GM19438 (cell line): Measurements from ENCODE around the gene NAT16.
A peak's percentile ranks its signal among the peaks of the same experiment; 100 is the strongest.

Experiments
- ATAC-seq: cut with Tn5 transposase; IDR thresholded peaks from one replicate; pipeline ENCODE4 v1.9.1; 2021; ENCODE audit warnings: low read depth; ENCODE audit not compliant: unreplicated experiment

The NAT16 gene

DNA sequence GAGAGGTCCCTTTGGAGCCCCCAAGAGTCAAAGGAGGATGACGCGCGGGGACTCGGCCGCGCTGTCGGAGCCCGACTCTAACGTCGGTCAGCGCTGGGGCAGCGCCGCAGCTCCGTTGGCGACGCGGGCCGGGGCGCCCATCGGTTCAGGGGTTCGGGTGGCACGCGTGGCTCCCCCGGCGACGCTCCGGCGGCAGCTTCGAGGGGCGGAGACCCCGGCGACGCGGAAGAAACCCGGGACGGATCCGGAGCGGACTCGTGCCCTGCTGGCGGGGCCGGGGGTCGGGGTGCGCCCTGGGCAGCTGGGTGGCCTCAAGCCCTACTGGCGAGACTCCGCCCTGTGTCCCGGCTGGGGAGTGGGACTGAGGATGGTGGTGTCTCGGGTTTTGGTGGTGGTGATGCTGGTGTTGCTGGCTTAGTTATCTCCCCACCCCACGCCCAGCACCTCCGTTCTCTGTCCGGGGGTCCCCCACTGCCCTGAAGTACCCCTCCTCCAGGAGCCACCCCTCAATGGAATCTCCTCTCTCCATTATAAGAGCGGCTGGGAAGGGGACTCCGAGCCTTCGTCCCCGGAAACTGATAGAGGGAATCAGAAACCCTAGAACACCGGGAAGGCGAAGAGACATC is at the start of gene NAT16:
NAT16 (minus strand) TSS at position 164 of the 626 bp plus-strand sequence. CDS start 5,486 bp downstream, outside the sequence.
- ATAC-seq, result no peak

DNA sequence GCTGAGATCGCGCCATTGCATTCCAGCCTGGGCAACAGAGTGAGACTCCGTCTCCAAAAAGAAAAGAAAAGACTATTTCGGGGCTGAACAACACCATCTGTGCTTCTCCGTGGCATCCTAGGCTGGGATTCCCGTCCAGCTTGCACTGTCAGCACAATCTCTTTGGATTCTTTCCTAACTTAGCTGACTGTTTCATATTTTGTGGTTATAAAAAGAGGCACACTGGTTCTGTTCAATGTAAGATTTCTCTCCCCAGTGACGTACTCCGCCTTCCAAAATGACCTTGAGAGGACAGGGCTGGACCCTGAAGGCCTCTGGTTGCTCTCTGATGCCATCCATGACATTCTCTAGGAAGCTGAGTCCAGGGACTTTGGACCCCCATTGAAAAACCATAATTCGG is 46.6 kb upstream of the NAT16 start:
- ATAC-seq, result no peak

DNA sequence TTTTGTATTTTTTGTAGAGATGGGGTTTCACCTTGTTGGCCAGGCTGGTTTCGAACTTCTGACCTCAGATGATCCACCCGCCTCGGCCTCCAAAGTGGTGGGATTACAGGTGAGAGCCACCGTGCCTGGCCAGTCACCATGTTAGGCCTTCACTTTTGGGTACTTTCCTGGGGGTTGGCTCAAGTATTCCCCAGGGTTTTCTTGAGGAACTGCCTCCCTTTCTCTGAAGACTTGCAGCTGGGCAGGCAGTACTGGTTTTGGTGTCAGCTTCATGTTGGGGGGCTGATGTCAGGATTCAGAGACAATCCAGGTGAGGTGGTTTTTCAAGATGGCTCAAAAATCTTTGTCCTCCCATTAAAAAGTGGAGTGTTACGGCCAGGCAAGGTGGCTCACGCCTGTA is 45.6 kb upstream of the NAT16 start:
- ATAC-seq, result no peak

DNA sequence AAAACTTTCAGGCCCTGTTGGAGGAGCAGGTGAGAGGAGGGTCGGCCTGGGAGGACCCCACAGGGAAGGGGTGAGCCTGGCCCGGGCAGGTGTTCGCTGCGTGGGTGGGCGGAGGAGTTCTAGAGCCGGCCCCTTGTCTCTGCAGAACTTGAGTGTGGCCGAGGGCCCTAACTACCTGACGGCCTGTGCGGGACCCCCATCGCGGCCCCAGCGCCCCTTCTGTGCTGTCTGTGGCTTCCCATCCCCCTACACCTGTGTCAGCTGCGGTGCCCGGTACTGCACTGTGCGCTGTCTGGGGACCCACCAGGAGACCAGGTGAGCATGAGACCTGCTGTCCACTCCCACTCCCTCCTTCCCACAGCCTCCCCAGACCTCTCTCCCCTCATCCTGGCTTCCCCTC is 43.4 kb upstream of the NAT16 start:
- ATAC-seq, result no peak

DNA sequence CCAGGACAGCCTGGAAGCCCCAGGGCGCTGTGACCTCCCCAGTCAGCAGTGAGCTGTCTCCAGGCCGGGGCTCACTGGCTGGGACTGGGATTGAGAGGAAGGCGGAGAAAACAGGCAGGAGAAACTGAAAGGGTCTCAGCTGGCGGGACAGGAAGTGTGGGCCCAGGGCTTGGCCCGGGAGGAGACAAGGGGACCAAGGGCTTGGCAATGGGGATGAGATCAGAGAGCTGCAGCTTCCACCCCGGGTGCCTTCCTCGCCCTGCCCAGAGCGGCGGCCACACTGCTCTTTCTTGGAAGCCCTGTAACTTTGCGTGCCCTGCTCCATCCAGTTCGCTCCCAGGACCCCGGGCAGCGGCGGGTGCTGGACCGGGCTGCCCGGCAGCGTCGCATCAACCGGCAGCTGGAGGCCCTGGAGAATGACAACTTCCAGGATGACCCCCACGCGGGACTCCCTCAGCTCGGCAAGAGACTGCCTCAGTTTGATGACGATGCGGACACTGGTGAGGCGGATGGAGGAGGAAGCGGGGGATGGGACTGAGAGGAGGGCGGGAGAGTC is 42.3 kb upstream of the NAT16 start:
- ATAC-seq, result no peak

DNA sequence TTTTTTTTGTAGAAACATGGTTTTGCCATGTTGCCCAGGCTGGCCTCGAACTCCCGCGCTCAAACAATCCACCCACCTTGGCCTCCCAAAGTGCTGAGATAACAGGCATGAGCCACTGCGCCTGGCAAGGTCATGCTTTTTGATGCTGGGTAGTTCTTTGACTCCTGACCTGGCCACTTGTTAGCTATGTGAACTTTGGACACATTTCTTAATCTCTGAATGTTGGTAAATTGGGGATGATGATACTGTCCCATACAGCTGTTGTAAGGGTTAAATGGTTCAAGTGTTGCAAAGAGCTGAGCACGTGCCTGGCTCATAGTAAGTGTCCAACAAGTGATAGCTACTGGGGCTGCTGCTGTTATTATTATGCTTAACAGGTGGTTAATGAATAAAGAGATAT is 40.2 kb upstream of the NAT16 start:
- no peak for ATAC-seq

DNA sequence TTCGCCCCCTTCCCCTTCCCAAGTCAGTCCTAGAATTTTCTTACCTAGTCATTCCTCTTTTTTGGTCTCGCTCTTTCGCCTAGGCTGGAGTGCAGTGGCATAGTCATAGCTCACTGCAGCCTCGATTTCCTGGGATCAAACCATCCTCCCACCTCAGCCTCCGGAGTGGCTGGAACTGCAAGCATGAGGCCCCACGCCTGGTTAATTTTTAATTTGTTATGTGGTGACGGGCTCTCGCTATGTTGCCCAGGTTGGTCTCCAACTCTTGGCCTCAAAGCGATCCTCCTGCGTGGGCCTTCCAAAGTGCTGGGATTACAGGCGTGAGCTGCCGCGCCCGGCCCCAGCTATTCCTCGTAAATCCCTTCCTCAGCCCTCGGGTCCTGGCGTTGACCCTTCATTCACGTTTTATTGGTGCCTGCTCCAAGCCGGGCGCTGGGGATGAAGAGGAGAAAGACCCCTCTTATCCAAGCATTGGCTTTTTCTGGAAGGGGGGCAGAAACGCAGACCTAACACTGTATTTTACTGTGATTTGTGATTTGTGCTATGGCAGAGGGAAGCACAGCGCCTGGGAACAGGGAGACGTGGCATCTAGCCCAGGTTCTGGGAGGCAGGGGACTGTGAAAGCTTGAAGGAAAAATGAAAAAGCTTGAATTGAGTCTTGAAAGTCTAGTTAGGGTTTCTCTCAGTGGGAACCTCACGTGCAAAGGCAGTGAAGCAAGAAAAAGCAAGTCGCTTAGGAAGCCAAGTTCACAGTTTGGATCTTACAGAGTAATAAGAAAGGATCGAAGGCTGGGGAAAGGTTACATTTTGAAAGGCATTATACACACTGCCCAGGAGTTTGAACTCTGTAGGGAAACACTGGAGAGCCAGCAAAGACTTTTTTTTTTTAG is 38.4 kb upstream of the NAT16 start:
- peak; percentile 20 for ATAC-seq

DNA sequence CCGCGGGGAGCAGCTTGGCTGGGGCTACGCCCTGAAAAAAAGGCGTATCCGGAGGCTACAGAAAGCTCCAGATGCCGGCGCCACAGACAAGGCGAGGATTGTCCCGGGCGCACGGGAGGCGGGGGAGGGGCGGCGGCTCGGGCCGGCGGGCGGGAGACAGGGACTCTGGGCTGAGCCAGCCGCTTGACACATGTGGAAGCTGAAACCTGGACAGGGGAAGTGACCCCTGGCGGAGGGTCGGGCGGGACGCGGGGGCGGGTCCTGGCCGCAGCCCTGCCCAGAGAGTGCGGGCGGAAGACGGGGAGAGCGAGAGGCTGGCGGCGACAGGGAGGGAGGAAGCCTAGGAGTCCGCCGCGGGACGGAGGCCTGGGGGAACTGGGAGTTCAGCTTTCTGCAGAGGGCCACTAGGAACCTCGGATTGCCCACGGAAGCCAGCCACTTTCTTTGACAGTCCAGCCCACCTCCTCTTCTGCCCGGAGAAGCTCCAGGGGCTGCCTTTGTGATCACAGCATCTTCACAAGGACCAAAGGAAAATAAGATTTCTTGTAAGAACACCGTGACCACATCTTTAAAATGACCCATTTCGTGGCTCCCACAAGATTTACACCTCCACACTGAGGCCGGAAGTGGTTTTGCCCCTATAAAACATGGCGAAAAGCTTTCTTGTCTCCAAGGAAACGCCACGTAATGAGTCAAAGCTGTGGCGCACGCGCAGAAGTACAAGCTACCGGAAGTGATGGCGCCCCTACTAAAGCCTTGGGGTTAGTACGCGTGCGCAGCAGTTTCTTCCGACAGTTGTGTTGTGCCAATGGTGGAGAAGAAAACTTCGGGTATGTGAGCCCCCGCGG is 37.5 kb upstream of the NAT16 start, which contains the start of the genes PLOD3 and ZNHIT1:
PLOD3 (minus strand) TSS at position 194 of the 848 bp plus-strand sequence. CDS start 307 bp downstream, outside the sequence.
ZNHIT1 (plus strand) TSS at position 778 of the 848 bp plus-strand sequence; CDS start at position 809, 31 bp downstream.
- ATAC-seq, result peak; percentile 71

DNA sequence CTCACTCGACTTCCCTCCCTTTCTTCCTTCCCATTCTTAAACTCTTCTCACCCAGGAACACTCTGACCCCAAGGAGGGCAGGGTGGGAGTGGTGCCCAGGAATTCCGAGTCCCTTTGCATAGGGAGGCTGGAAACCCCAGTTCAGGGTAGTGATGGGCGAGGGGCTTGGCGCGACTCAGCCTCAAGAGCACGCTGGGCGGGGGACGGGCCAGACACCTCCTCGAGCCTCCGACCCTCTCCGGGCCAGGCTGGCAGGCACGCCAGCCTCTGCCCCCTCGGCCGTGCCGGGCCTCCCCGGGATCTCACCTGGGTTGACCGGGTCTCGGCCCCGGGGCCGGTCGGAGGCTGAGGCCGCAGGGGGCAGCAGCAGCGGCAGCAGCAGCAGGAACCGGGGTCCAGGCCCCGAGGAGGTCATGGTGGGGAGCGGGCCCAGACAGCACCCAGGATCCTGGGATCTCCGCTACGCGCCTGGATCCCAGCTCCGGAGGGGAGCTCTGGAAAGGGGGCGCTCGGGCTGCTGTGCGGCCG is 36.8 kb upstream of the NAT16 start:
- ATAC-seq, result peak; percentile 18

DNA sequence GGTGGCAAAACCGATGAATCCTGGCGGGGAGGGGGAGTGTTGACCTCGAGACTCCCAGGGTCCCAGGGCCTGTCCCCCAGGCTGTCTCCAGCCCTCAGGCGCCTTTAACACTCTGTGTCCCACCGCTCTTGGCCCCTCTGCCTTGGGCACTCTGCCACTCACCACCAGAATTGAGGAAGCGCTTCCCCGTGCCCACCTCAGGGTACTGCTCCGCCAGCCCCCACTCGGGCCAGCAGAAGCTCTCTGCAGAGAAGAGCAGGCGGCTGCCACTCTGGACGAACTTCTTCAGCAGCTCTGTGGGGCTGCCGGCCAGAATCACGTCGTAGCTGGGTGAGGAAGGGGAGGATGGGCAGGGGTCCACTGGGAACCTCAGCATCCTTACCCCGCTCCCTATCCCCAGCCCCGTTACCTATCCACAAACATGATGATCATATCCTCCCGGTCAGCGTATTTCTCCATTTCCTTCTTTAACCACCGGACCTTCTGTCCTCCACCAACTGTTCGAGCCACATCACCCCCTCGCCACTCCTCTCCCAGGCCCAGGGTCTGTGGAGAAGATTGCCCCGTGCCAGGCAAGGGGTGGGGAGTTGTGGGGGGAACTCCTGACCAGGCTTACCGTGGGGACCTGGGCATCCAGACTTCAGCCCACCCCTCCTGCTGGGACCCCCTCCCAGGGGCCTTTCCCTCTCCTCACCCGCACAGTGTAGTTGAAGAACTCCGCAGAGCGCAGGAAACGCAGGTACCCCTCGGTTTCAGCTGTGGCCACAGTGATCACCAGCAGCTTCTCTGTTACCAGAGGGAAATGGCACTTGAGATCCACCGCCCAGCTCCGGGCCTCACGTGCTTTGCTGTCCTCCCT is 36.1 kb upstream of the NAT16 start:
- no peak for ATAC-seq

DNA sequence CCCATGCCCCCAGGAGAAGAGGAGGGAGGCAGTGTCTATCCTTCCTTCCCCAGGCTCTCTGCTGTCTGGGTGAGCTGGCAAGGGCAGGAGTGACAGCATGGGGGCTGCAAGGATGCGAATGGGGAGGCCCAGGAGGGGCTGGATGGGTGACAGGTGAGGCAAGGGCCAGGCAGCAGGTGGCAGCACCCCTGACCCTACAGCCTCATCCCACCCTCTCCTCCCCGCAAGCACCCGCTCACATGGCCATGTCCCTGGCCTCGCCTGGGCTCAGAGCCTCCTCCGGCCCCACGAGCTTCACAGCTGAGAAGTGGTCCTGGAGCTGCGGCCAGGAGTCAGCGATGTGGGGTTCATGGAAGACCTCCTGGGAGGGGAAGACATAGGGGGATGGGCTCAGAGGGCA is 31.9 kb upstream of the NAT16 start:
- no peak for ATAC-seq

DNA sequence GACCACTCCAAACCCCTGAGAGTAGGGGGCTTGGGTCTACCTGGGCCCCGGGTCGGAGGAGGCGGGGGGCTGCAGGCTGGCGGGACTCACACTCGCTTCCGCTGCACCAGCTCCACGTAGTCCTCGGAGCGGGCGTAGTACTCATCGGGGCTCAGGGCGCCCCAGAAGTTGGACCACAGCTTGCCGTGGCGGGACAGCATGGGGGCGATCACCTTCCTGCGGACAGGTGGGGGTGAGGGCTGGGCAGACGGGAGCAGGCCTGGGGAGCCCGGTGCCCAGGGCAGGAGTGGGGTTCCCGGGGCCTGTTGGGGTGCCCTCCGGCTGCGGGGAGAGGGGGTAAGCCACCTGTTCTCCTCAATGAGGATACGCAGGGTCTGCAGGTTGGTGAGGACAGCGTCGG is 31.4 kb upstream of the NAT16 start:
- ATAC-seq, result no peak

DNA sequence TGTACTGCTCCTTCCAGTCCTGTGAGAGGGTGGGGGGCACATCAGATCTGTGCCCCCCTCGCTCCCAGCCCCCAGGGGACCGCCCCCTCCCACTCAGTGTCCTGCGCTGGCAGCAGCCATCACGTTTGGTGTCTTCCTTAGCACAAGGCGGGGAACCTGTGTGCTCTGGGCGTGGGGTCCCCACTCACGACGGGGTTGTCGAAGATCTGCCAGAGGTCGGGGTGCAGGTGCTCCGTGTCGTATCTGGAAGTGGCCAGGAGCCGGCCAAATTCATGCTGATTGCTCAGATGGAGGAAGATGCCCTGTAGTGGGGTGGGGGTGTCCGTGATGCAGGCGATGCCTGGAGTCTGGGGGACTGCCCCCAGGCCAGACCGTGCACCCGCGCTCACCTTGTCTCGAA is 30.1 kb upstream of the NAT16 start:
- no peak for ATAC-seq

DNA sequence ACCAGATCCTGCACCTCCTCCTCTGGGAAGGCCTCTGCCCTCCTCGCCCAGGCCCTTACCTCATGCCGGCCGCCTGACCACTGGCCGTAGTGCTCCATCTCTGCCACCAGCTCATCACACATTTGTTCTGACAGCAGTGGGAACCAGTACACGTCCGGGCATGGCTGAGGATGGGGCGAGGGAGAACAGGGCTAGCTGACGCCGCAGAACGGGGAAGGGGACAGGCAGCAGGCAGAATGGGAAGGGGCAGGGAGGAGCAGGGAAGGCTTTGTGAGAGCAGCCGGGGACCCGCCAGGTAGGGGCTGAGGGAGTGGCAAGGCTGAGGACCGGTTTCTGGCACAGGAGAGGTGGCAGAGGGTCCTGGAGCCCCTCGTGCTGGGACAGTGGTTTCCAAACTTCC is 28.7 kb upstream of the NAT16 start:
- no peak for ATAC-seq

DNA sequence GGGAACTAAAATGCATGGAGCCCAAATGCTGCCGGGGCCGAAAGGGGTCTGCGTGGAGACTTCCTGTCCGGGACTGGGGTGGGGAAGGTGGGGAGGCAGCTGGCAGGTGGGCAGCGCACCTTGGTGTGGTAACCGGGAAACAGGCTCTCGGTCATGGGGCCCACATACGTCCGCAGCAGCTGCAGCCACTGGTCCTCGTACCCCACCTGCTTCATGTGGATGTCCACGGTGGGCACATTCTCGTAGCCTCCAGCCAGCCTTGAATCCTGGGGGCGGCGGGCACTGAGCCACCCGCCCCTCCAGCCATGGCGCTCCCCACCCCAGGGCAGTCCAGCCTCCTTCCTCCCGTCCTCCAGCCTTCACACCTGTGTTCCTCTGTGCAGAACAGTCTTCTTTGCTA is 27.4 kb upstream of the NAT16 start:
- no peak for ATAC-seq

DNA sequence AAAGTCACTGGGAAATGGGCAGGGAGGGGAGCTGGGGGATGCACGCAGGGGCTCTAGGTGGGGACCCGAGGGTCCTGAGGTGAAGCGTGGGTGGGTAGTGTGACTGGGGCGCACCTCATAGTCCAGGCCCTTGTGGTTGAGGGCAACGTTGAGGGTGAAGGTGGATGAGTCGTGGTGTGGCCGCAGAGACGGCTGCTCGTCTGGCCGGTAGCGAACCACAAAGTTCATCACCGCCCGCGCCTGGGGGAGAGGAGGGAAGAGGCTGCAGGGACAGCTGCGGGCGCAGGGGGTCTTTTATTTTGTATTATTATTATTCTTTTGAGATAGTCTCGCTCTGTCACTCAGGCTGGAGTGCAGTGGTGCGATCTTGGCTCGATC is 26.6 kb upstream of the NAT16 start:
- no peak for ATAC-seq

DNA sequence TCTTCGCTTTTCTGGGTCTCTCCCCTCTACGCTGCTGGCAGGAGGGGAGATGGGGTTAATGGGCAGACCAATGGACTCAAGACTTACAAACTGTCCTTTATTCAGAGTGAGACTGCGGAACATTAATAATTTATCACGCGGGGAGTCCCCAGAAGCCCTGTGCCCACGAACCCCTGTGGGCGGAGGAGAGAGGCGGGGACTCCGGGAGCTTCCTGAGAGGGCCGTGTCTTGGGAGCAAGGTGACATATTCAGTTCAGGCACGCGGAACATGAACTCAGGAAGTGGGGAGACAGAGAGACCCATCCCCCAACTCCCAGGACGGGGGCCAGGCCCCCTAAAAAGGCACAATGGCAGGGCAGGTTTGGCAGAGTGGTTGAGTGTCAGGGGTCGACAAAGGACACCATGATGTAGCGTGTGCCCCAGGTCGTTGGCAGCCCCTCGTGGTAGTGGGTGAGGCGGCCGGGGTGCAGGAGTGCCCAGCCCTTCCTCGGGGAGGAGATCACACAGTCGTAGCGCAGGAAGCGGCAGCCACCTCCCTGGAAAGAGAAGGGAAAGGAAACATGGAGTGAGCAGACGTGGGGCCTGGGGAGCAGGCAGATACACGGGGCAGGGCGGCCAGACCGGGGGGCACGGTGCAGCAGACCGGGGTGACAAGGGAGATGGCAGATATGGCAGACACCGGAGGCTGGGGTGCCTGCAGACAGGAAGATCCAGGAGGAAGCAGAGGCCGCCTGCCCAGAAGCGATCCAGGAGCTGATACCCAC is 26.0 kb upstream of the NAT16 start:
- ATAC-seq, result no peak
